ENCODE results near the gene ZFPM1.

Gene ZFPM1

GRCh38 chr16:88434353-88434690 is 18.8 kb upstream of the ZFPM1 start:
- no peak for DNase-seq (ENCODE audit: low read depth)

GRCh38 chr16:88434746-88435145 is 18.3 kb upstream of the ZFPM1 start:
- no peak for DNase-seq (ENCODE audit: low read depth)

GRCh38 chr16:88435437-88436355 is 17.4 kb upstream of the ZFPM1 start:
- no peak for DNase-seq (ENCODE audit: low read depth)

GRCh38 chr16:88436796-88437195 is 16.3 kb upstream of the ZFPM1 start:
- no peak for DNase-seq (ENCODE audit: low read depth)

- DNase-seq (ENCODE audit: low read depth) = peak; percentile 66
These were observed 15.6 kb upstream of the ZFPM1 start for GRCh38 chr16:88437367-88437964.

GRCh38 chr16:88438084-88438870 is 14.8 kb upstream of the ZFPM1 start:
- DNase-seq (ENCODE audit: low read depth) = no peak

- no peak for DNase-seq (ENCODE audit: low read depth)
These were observed 14.1 kb upstream of the ZFPM1 start for GRCh38 chr16:88439016-88439415.

GRCh38 chr16:88439706-88440105 is 13.4 kb upstream of the ZFPM1 start:
- no peak for DNase-seq (ENCODE audit: low read depth)

- no peak for DNase-seq (ENCODE audit: low read depth)
These were observed 13.0 kb upstream of the ZFPM1 start for GRCh38 chr16:88440111-88440510.

- DNase-seq (ENCODE audit: low read depth) = no peak
These were observed 12.2 kb upstream of the ZFPM1 start for GRCh38 chr16:88440686-88441405.

GRCh38 chr16:88441460-88441859 is 11.6 kb upstream of the ZFPM1 start:
- DNase-seq (ENCODE audit: low read depth) = no peak

GRCh38 chr16:88442383-88442726 is 10.7 kb upstream of the ZFPM1 start:
- DNase-seq (ENCODE audit: low read depth) = no peak

GRCh38 chr16:88442727-88443576 is 10.1 kb upstream of the ZFPM1 start:
- peak; percentile 75 for DNase-seq (ENCODE audit: low read depth)

- DNase-seq (ENCODE audit: low read depth) = no peak
These were observed 8.1 kb upstream of the ZFPM1 start for GRCh38 chr16:88444826-88445582.

- no peak for DNase-seq (ENCODE audit: low read depth)
These were observed 7.5 kb upstream of the ZFPM1 start for GRCh38 chr16:88445583-88445960.

GRCh38 chr16:88446061-88446460 is 7.0 kb upstream of the ZFPM1 start:
- no peak for DNase-seq (ENCODE audit: low read depth)

GRCh38 chr16:88446736-88447135 is 6.3 kb upstream of the ZFPM1 start:
- no peak for DNase-seq (ENCODE audit: low read depth)

GRCh38 chr16:88447881-88448280 is 5.2 kb upstream of the ZFPM1 start:
- DNase-seq (ENCODE audit: low read depth) = no peak

- no peak for DNase-seq (ENCODE audit: low read depth)
These were observed 4.4 kb upstream of the ZFPM1 start for GRCh38 chr16:88448461-88449266.

- no peak for DNase-seq (ENCODE audit: low read depth)
These were observed 3.9 kb upstream of the ZFPM1 start for GRCh38 chr16:88449267-88449561.

Measured in activated T-helper 9 cell treated with anti-CD3 and anti-CD28 coated beads, Interleukin-2, amount 50 U/mL, for 16 hours (primary cell).